Medulla oblongata (tissue), 1 donor: ENCODE data around the gene TNFRSF4.

Source experiments
- DNase-seq: peaks from one replicate; pipeline ENCODE4 v3.0.0-alpha.2; 2015; ENCODE audit errors: extremely low spot score

TNFRSF4 gene

GRCh38 chr1:1232796-1233566 is 19.0 kb upstream of the TNFRSF4 start:
- DNase-seq: no peak

GRCh38 chr1:1232208-1232795 is 18.3 kb upstream of the TNFRSF4 start, which contains the start of gene B3GALT6:
TSS of gene B3GALT6 (plus strand) at chr1:1232237. CDS start at chr1:1232279, 42 bp downstream.
- DNase-seq: no peak

GRCh38 chr1:1231400-1232207 is 17.7 kb upstream of the TNFRSF4 start, which contains the start of gene SDF4:
TSS of gene SDF4 (minus strand) at chr1:1232001. CDS start at chr1:1228772, 3,229 bp downstream.
- peak; percentile 97 for DNase-seq

GRCh38 chr1:1230656-1231399 is 16.9 kb upstream of the TNFRSF4 start:
- DNase-seq: no peak

- DNase-seq: no peak
These were observed 15.8 kb upstream of the TNFRSF4 start for GRCh38 chr1:1229770-1230169.

GRCh38 chr1:1228596-1229321 is 14.8 kb upstream of the TNFRSF4 start:
- no peak for DNase-seq

GRCh38 chr1:1228187-1228586 is 14.2 kb upstream of the TNFRSF4 start:
- DNase-seq: no peak

GRCh38 chr1:1227386-1227785 is 13.4 kb upstream of the TNFRSF4 start:
- no peak for DNase-seq

- DNase-seq: no peak
These were observed 12.8 kb upstream of the TNFRSF4 start for GRCh38 chr1:1226566-1227362.

- DNase-seq: no peak
These were observed 12.0 kb upstream of the TNFRSF4 start for GRCh38 chr1:1225913-1226312.

GRCh38 chr1:1225238-1225845 is 11.4 kb upstream of the TNFRSF4 start:
- no peak for DNase-seq

GRCh38 chr1:1223891-1224290 is 9.9 kb upstream of the TNFRSF4 start:
- no peak for DNase-seq

- DNase-seq: no peak
These were observed 9.4 kb upstream of the TNFRSF4 start for GRCh38 chr1:1223321-1223720.

GRCh38 chr1:1222575-1223225 is 8.7 kb upstream of the TNFRSF4 start:
- DNase-seq: no peak

GRCh38 chr1:1221887-1222574 is 8.1 kb upstream of the TNFRSF4 start:
- no peak for DNase-seq

- DNase-seq: no peak
These were observed 6.2 kb upstream of the TNFRSF4 start for GRCh38 chr1:1220197-1220596.

- DNase-seq: no peak
These were observed 5.4 kb upstream of the TNFRSF4 start for GRCh38 chr1:1219341-1219740.

- DNase-seq: no peak
These were observed 4.7 kb upstream of the TNFRSF4 start for GRCh38 chr1:1218524-1219200.
